Stimulated activated CD8-positive, alpha-beta memory T cell treated with anti-CD3 and anti-CD28 coated beads, Interleukin-7, amount 100 ng/mL, for 48 hours (primary cell): ENCODE measurements around the gene ATXN7L1.

ENCODE experiments used
- DNase-seq, 2 donors: peaks; one replicate each; pipeline ENCODE4 v3.0.0-alpha.2; 2020; ENCODE audit warnings: low read depth in 1 of 2; ENCODE audit errors: extremely low read depth in 1 of 2

ATXN7L1 gene

DNA sequence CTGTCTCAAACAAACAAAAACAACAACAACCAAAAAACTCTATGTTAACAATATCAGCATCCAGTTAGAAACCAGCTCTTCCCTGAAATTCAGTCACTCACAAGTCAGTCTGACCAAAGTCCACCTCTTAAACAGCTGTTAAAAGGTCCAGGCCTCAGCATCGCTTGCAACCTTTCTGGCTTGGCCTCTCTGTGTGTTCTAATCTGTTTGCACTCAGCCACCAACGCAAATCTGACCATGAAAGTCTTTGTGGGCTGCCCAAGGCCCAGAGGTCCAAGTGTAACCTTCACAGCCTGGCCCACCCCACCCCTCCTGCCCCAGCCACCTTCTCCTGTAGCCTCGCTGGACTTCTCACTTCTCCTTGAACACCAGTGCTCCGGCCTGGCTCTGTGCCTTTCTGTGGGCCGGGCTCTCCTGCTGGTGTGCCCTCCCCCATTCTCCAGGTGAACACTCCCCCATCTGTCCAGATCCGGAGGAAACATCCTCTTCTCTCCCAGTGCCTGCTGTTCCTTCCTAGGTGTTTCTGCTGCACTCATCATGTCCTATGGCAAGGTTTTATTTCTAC is 222.9 kb downstream of the ATXN7L1 start:
- no peak for DNase-seq

- peak in 1 of 2 donors; percentile 42 for DNase-seq
Measured at GRCh38 chr7:105652359-105652993, 223.9 kb downstream of the ATXN7L1 start.

- DNase-seq, result no peak
Measured at GRCh38 chr7:105651798-105652197, 224.6 kb downstream of the ATXN7L1 start.

GRCh38 chr7:105650382-105650970 is 225.9 kb downstream of the ATXN7L1 start:
- DNase-seq, result no peak

DNA sequence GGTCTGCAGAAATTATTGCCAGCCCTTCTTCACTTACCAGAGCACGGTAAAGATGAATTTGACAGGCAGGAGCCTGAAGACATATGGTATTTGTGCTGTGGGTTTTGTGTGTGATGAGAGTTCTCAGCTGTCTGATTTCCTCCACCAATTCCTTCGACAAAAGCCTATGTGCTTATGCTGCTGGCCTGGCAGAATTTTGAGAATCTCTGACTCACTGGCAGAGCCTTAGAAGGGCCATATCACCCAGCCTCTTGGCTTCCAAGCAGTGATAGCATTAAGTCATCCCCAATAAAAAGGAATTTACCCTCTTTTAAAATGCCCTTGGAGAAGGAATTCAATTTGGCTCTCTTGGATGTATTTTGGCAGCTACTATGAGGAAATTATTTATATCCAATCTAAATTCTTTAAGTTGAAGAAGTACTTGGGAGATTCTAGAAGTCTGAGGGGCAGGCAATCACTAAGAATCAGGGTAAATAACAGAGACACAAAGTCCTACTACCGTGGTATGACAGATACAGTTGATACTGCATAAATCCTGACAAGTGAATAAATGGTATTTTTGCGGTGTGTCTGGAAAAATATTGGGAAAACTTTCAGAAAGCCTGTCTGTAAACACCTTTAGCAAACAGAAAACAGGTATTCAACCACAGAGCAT is 226.5 kb downstream of the ATXN7L1 start:
- no peak for DNase-seq

GRCh38 chr7:105648561-105649401 is 227.6 kb downstream of the ATXN7L1 start:
- DNase-seq, result no peak

GRCh38 chr7:105647591-105647990 is 228.8 kb downstream of the ATXN7L1 start:
- DNase-seq, result no peak

GRCh38 chr7:105644937-105645336 is 231.5 kb downstream of the ATXN7L1 start:
- no peak for DNase-seq

GRCh38 chr7:105643851-105644250 is 232.5 kb downstream of the ATXN7L1 start:
- DNase-seq, result no peak

- no peak for DNase-seq
Measured at GRCh38 chr7:105643384-105643783, 233.0 kb downstream of the ATXN7L1 start.

DNA sequence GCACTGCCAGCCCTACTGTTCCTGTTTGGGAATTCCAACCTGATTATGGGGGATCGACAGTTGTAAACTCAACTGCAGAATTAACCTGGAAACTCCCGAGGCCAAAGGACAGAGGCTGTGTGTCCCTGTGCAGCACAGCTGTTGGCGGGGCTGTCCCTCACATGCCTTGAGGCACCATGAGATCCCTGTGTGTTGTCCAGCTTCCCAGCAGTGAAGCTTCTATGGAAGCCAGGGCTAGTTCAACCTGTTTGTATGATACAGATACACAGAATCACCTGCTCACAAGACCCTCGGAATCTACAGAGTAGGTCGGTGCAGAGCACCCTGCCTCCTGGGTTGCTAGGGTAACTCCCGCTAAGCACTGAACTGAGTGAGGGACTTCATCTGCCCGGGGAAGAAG is 234.1 kb downstream of the ATXN7L1 start:
- no peak for DNase-seq

DNA sequence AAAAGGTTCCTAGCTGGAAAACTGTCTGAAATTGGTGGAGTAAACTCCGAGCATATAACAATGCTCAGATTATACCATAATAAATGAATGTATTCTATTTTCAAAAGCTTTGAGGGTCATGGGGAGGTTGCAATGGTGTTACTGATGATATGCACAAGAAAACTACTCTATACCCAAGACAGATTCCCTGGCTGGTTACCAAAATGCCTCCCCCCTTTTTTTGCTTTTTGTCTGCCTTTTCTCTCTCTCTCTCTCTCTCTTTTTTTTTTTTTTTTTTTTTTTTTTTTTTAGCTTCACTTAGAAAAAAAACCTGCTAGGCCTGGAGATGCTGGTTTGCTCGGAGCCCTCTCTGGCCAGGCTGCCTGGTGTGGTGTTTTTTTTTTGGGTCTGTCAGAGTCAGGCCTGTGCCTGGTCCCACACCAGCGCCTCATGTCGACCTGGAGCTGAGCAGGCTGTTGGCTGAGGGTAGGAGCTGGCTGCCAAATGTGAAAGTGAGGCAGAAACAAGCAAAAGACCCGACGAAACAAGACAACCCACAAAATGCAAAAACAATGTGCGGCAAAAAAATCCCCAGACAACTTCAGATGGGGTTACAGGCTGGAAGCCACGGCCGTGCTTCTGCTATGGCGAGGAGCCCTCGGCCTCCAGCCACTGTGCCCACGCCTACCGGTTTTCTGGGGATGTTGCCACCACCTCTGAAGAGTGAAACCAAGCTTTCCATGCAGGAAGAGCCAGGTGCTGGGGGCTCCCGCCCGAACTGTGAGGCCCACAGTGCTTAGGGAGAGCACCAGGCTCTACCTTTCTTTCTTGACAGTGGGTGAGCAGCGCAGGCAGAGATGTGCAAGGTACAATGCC is 235.2 kb downstream of the ATXN7L1 start:
- DNase-seq, result no peak

- DNase-seq, result no peak
Measured at GRCh38 chr7:105639667-105640493, 236.5 kb downstream of the ATXN7L1 start.

- DNase-seq, result no peak
Measured at GRCh38 chr7:105638902-105639495, 237.4 kb downstream of the ATXN7L1 start.

- DNase-seq, result no peak
Measured at GRCh38 chr7:105638334-105638733, 238.1 kb downstream of the ATXN7L1 start.

- no peak for DNase-seq
Measured at GRCh38 chr7:105637755-105638154, 238.6 kb downstream of the ATXN7L1 start.

DNA sequence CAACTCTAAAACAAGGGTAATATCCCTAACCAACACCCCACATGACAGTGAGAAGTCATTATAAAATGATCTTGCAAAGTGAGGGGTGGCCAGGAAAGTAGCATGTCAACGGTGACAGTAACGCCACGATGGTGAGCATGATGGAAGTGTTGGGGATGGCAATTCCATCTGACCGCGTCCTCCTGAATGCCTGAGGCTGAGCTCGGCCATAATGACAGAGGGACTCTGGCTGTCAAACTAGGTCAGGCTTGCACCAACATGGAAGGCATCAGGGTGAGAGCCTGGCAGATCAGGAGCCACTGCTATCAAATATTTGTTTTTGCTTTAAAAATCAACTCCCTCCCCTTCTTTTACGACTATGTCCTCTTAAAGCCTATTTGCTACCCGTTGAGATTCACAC is 239.4 kb downstream of the ATXN7L1 start:
- DNase-seq, result no peak

DNA sequence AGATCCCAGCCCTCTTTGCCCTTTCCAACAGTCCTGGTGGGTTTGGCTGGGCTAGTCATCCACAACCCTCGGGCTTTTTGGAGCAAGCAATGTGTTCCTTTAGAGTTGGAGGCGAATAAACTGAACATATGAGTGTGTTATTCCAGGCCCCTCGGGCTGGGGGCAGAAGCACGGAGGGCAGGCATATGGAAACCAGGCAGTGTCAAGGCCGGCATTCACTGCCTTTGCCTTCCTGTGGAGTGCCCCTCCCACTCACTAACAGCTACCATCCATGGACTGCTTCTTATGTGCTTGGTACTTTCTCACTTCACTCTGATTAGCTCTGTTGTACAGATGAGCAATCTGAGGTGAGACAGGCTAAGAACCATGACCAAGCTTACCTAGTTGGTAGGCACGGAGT is 241.2 kb downstream of the ATXN7L1 start:
- DNase-seq, result no peak

- no peak for DNase-seq
Measured at GRCh38 chr7:105625986-105626385, 250.4 kb downstream of the ATXN7L1 start.
